Epithelial cell of esophagus (primary cell): ENCODE data around the gene SPPL3.
A peak's percentile ranks its signal among the peaks of the same experiment; 100 is the strongest.

Experiments
- DNase-seq: peaks from one replicate; pipeline ENCODE4 v3.0.0; 2010; ENCODE audit warnings: low read depth
- H3K4me3 ChIP-seq: 2 replicates; pipeline ENCODE4 v1.5.1; 2011; ENCODE audit warnings: mild to moderate bottlenecking, low read length, control low read depth
- TF ChIP-seq, protein P1 (sequence below): IDR thresholded peaks from 2 replicates; pipeline ENCODE4 v1.5.1; 2011; ENCODE audit warnings: low read depth, mild to moderate bottlenecking, low read length, control low read depth, inconsistent platforms; ENCODE audit not compliant: insufficient read depth; ENCODE audit errors: missing control alignments

Gene SPPL3

DNA sequence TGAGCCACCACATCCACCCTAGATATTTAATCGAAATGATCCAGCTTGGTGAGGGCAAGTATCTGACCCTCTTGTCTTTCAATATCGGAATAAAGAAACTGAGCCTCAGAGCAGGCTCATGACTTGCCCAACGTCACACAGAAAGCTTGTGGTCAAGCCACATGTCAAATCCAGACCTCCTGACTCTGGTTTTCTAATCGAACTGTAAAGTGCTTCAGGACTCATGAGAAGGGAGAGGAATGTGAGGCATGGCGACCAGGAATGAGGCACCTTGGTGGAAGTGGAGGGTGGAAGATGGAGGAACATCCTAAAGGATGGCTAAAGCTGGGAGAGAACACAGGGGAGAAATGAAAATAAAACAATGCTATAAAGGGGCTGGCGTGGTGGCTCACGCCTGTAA, 27.9 kb upstream of the SPPL3 start:
- DNase-seq = no peak
- no peak overlapping the region for H3K4me3 ChIP-seq
- TF ChIP-seq, protein P1, sequence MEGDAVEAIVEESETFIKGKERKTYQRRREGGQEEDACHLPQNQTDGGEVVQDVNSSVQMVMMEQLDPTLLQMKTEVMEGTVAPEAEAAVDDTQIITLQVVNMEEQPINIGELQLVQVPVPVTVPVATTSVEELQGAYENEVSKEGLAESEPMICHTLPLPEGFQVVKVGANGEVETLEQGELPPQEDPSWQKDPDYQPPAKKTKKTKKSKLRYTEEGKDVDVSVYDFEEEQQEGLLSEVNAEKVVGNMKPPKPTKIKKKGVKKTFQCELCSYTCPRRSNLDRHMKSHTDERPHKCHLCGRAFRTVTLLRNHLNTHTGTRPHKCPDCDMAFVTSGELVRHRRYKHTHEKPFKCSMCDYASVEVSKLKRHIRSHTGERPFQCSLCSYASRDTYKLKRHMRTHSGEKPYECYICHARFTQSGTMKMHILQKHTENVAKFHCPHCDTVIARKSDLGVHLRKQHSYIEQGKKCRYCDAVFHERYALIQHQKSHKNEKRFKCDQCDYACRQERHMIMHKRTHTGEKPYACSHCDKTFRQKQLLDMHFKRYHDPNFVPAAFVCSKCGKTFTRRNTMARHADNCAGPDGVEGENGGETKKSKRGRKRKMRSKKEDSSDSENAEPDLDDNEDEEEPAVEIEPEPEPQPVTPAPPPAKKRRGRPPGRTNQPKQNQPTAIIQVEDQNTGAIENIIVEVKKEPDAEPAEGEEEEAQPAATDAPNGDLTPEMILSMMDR = no peak

DNA sequence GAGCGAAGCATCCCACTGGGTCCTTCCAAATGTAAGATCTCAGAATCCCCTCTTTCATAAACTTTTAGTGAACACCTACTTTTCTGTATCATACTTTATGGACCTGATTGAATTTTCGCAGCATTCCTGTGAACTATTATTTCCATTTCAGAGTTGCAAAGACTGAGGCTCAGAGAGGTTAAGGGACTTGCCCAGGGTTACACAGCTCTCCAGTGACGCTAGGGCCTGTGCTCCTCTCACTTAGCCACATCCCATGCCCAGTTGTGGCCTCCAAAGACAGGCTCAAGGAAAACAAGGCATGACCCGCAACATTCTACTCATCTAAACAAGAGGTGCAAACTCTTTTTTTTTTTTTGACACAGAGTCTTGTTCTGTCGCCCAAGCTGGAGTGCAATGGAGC, 25.9 kb upstream of the SPPL3 start:
- TF ChIP-seq, protein P1 = no peak
- DNase-seq = no peak
- no peak overlapping the region for H3K4me3 ChIP-seq

DNA sequence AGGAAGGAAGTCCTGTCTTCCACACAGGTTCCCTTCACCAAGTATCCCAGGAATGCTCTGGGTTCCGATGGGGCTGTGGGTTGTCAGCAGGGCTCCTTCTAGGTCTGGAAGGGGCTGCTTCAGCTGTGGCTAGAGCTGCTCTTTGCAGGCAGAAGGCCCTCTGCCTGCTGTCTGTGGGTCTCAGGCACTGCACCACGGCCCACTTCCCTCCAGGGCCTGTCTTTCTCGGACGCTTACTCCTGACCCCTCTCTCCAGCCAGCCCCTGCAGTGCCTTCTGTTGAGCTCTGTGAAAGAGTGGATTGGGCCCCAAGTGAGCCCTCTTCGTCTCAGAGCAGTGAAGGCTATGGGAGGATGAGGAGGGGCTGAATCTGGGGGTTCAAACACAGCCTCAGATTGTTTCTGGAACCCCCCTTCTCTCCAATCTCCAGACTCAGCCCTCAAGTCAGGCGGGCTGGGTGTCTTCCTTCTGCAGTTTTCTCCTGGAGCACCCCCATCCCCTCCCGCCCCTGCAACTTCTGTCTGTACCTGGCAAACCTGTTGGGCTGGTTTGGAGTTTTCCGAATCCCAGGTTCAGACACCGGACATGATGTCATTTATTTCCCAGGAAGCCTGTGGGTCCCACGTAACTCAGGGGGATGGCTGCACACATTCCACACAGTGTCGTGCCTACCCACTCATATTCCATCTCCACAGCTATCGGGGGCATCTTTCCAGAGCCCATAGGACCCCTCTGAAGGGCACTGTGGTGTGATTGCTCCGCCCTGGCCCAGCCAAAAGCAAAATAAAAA, 24.9 kb upstream of the SPPL3 start:
- no peak overlapping the region for H3K4me3 ChIP-seq
- DNase-seq = peak; percentile 94
- TF ChIP-seq, protein P1 = no peak

DNA sequence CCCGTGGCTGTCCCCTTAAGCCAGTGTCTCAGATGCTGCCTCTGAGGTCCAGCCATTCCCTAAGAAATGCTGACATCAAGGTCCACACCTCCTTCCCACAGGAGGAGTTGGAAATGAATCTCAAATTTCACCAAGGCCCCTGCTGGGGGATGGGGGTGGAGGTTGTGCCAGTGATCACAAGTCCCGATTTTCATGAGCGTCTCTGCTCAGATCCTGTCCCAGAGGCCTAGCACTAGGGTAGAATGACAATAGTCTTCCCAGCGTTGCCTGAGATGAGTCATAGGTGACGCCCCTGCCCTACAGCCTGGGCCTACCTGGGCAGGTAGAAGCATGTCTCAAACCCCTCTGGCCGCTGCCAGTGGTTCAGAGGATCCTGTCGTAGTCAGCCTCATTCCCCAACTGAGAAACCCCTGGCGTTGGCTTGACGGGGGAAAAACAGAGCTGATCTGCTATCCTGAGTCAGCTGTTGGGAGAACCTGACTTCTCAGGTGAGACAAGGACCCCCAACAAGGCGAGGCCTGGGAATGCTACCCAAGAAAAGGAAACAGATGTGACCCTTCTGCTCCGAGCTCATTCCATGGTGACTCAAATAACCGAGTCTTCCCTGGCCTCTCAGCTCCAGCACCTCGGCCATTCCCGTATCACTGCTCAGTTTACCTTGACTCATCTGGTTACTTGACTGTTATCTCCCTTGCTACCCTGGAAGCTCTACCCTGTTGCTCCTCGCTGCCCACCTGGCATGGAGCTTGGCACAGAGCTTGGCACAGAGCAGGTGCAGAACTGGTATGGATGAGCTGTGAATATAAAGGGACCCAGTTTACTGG, 21.8 kb upstream of the SPPL3 start:
- TF ChIP-seq, protein P1 = no peak
- peak overlapping the region; percentile 40 for H3K4me3 ChIP-seq
- peak; percentile 100 for DNase-seq

DNA sequence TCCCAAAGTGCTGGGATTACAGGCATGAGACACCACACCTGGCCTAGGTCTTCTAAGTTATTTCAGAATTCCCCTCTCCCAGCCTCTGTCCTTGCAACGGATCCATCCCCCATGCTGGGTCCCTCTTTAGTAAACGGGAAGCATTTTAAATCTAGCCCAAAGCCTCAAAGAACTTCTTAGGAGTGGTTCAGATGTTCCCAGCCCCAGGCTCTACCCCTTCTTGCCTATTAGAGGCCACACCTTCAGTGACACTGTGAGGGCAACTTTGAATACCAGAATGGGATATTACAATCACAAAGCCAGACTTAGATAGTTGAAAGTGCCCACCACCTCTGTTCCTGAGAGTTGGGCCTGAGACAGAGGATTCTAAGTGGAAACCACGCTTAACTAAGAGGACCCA, 18.1 kb upstream of the SPPL3 start:
- TF ChIP-seq, protein P1 = no peak
- no peak overlapping the region for H3K4me3 ChIP-seq
- no peak for DNase-seq

DNA sequence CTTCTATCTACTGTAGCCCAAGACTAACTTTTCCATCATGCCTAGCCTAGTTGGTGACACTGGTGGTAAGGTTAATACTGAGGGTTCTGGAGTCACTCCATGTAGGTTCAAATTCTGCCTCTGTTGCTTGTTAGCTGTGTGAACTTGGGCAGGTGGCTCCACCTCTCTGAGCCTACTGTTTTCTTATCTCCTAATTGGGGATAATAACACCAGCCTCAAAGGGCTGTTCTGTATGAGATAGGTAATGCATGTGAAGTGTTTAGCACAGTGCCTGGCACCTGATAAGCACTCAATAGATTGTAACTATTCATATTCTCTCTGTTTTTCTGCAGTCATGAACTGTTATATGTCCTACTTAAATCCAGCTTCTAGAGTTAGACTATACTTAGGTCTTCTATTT, 17.5 kb upstream of the SPPL3 start:
- no peak overlapping the region for H3K4me3 ChIP-seq
- TF ChIP-seq, protein P1 = no peak
- no peak for DNase-seq
